AG08396 (cell line): ENCODE data around the gene GCG.

ENCODE experiments used
- DNase-seq: peaks from one replicate; pipeline ENCODE4 v3.0.0; 2012; ENCODE audit warnings: low spot score, mixed read lengths

The GCG gene

DNA sequence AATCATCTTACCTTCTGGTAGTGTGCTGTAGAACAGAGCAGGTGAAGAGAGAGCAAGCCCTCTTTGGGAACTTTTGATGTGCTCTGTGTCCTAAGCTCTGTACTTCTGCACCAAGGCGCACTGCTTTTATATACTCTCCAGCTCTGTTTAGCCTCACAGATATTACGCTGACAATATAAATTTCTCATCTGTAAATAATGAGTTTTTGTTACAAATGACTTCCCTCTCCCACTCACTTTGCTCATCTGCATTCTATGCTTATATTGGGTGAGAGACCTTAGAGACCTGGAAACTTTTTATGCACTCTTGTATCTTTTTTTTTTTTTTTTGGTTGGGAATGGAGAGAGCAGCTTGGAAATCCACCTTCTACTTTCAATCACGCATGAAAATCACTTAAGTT, at the start of gene GCG:
Gene GCG, minus strand, starts transcription at position 101 of the 400 bp plus-strand sequence. CDS start 3,069 bp downstream, outside the sequence.
- no peak for DNase-seq

DNA sequence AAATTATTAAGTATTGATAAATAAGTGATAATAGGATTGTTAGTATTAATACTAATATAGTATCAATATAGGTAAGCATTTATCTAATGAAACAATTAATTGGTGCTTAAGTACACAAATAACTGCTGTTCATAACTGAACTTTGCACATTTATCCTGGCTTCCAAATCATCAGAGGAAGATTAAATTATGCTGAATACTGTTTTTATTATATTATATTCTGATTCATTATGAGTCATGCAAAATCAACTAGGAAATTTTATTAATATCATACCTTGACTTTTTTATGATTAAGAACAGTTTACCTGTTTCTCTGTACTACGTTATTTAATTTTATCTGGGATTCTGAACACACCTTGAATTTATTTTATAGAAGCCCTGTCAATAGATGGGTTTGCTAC, 48.6 kb upstream of the GCG start:
- DNase-seq: no peak

GRCh38 chr2:162199913-162200312, 47.9 kb upstream of the GCG start:
- DNase-seq: no peak

DNA sequence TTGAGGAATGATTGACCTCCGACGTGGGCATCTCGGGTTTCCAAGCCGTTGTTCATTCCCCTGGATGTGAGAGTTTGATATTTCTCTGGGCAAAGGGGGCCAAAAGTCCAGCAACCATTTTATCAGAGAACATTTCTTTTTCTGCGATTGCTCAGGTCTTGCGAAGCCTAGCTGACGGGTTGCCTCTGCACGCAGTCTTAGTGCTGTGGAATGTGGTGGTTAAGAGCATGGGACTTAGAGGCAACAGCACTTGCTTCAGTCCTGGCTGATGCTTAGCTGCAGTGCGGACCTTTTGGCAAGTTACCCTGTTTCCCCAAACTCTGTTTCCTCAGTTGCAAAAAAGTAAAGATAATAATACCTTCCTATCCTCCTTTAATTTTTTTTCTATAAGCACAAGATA, 46.2 kb upstream of the GCG start:
- DNase-seq: no peak

DNA sequence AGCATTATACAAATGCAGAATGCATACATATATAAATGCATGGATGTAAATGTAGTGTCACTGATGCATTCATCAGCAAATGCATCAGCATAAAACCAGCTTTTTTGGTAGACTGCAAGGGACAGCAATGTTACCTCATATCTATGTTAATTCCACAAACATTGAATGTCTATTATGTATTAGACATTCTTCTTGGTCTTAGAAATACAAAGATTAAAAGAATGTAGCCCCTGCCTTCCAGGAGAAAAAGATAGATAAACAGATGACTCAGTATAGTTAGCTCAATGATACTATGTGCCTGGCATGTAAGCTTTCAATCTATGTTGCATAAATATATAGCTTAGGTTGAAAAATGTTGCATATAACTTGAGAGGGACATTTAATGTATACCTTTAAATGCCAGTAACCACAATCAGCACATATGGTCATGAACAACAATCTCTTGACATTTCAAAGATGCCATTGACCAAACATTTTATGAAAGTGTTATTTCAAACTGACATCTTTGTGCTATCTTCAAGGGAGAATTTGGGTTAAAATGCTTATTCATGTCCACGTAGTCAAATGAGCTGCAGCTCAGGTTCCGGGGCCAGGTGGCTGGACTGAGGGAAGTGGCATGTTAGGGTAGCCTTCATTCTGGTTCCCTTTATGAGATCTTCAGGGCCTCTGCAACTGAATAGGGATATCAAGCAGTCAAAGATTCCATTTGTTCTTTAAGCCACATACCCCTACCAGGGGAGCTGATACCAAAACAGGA, 45.2 kb upstream of the GCG start:
- peak; percentile 28 for DNase-seq

DNA sequence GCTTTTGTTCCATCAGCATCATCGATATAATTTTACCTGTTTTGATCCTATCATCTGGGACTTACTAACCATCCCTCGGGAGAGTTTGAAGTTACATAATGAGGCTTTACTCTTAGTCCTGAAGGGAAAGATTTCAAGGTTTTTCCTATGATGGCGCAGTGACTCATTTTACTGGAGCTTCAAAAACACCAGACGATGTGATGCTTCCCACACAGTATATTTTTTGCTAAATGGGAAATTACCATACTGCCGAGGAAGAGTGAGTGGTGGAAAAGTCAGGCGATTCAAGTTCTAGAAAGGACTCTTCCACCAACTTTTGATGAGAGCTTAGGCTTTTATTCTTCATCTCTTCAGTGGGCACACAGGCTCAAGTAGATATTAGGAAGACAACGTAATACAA, 44.6 kb upstream of the GCG start:
- DNase-seq: no peak

- no peak for DNase-seq
Measured at GRCh38 chr2:162188451-162188850, 36.4 kb upstream of the GCG start.

DNA sequence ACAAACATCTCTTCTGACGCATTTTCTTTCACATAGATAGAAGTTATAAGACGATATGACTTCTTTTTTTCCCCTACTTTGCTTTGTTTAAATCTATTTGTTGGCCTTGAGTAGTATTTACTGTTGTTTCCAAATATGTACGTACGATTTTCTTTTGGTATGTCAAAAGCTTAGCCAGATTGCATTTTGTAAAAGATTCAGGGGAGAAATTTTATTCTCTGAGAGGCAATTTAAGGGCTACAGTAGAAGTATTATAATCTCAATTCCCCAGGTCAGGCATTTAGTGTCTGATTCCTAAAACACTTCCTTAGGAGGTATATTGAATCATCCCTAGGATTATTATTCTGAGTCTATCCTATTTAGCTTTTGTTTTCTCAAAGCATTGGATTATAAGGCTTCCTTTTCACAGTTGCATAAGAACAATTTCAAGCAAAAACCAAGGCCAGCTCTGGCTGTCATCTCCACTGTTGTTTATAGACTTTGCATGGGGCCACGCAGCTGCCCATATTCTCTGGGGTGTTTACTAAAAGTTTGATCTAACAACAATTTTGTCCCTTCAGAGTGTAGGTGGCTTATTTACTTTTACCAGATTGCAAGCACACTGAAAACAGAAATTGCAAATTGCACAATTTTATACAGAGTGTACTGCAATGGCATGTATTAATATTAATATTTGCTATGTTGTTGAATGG, 33.6 kb upstream of the GCG start:
- no peak for DNase-seq

DNA sequence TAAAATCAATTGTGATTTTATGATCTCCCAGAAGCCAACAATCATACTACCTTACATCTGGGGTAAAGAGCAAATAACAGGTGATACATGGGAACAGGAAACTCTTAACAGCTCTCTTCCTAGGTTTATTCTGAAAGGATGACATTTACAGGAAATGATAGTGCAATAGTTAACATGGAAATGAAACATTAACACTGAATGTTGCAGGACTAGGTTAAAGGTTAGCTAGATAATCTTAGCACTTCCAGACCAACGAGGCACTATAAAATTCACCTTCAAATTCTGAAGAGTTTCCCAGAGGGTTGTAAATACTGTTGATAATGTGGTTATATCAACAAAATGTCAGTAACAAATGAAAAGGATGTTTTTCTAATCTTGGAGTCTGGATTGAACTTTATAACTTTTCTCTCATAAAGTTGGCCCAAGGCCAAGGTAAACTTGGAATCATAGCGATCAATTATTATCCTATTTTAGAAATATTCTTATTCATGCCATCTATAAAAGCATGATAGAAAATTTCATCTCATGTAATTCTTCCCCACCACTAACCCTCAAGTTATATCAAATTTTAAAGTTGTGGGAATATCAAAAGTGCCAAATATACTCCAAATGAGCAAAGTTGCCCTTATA, 32.9 kb upstream of the GCG start:
- DNase-seq: no peak

GRCh38 chr2:162184359-162184758, 32.3 kb upstream of the GCG start:
- no peak for DNase-seq

DNA sequence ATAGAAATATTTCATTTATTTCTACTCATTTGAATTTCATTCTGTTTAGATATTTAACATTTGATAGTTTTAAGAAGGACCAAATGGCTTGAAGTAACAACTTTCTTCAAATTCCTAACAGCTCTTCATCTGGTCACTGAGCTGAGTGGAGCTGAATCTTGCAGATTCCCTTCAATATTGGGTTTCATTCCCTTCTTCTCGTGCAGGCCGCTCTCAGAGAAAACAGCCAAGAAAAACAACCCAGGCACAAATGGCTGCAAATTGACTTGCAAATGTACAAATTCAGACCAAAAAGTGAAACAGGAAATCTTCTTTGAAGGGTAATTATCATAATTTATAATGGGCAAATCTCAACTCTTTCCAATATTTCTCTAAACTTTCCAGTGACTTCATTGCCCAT, 30.3 kb upstream of the GCG start:
- no peak for DNase-seq

GRCh38 chr2:162177301-162177700, 25.3 kb upstream of the GCG start:
- DNase-seq: no peak

DNA sequence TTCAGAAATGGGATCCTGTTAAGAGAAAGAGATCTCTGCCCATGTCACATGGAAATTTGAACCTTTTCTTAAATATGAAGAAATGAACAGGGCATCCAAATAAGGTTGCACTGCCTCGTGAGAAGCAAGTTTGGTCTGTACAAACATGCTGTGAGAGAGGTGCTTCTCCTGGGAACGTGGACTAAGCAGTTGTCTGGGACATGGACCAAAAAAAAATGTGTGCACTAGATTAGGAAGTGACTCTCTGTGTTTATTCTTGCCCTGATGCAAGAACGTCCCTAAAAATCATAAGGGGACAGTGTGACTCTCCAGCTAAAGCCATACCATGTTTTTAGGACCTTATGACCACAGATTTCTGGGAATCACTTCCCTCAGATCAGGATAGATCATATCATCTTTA, 23.7 kb upstream of the GCG start:
- DNase-seq: no peak

DNA sequence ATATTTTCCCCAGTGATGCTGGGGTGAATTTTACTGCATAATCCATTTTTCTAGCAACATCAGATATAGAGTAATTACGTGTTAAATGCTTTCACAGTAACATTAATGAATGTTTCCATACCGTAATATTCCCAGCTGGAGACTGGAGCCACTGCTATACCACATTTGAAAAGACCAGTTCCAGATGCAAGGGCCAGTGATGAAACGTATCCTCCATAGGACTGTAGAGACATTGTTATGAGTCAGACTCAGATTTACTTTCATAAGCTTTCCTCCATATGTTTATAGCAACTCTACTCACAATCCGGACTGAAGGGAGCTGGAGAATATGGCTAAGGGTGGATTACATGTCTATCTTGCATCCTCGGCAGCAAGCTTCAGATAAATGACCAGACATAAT, 22.7 kb upstream of the GCG start:
- no peak for DNase-seq

DNA sequence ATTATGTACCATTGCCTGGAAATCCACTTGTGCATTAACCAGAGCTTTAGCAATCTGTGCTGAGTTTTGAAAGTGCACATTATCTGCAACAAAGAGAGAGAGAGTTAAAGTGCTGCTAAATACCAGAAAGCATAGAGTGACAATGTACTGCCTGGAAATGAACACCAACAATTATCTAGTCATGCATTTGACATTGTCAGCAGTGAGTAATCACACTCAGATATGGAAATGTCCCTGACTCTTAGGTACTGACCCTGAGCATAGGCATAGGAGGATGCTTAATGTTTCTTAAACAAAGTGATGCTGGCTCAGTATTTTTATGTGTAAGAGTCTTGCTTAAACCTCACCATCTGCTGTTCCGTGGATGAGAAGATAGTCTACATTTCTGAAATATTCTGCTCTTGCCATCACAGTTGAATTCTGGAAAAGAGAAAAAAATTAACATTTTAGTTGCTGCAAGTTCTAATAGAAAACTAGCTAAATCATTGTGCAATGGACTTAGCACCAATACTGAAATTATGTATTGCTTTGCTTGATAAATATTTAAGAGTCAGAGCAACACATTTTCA, 20.8 kb upstream of the GCG start:
- no peak for DNase-seq

DNA sequence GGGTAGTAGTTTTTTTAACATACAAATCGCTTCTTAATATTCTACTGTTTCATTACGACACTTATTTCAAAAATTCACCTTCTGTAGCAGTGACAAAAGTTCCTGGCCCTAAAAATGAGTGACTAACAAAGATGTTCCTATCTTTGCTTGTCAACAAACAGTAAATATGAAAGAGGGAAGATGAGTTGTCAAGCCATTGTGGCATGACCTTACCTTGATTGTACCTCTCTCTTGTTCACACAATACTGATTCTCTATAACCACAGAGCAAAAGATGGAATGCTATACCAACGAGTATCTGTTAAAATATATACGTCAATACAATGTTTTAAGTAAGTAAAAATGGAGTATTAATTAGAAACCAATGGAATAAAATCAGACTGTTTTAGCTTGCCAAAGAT, 14.7 kb upstream of the GCG start:
- DNase-seq: no peak

GRCh38 chr2:162166174-162166573, 14.1 kb upstream of the GCG start:
- no peak for DNase-seq

- DNase-seq: peak; percentile 19
Measured at GRCh38 chr2:162164802-162165201, 12.8 kb upstream of the GCG start.

DNA sequence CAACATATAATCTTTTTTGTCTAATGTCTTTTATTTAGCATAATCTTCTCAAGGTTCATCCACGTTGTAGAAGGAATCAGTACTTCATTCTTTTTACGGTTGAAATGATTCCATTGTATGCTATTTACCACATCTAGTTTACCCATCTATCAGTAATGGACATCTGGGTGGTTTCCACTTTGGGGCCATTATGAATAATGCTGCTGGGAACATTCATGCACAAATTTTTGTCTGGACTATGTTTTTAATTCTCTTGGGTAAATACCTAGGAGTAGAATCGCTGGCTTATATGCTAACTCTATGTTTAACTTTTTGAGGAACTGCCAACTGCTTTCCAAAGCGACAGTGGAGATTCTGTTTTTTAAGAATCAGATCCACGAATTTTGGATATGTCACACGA, 7.4 kb upstream of the GCG start:
- no peak for DNase-seq

- DNase-seq: no peak
Measured at GRCh38 chr2:162156149-162156548, 4.1 kb upstream of the GCG start.

DNA sequence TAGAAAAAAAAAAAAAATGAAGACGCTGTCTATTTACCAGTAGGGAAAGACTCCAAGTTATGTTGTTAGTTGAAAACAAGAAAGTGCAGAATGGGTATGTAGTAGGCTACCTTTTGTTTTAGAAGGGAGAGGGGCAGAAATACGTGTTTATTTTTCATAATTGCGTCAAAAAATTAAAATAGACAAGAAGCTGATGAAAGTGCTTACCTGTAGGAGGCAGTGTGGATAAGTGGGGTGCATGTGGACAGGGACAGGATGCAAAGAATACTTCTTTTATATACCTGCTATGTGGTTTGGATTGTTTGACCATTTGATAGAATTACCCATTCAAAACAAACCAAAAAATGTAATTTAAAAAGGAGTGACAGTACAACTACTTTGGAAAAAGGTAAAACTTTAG, 3.0 kb upstream of the GCG start:
- no peak for DNase-seq

DNA sequence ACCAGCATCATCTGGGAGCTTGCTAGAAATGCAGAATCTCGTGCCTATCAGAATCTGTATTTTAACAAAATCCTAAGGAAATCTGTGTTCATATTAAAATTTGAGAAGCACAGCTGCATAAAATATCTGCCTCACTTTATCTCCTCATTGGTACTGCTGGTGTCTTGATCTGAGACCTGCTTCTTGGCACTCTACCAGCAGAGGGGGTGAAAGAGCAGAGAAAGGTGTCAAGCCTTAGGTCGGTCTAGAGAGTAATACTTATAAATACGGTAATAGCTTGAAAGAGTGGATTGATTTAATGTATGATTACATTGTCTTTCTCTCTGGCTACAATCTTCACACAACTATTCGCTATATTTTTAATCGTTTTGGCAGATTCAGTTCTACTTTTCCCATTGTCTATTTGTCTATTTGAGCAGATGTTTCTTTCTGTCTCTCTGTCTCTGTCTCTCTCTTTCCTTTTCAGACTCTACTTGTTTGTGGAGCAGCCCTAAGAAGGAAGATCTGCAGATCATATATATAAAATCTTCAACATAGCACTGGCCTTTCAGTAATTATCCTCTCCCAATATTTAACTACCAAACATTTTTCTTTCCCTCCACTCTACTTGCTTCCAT, 1.7 kb upstream of the GCG start:
- peak; percentile 26 for DNase-seq

DNA sequence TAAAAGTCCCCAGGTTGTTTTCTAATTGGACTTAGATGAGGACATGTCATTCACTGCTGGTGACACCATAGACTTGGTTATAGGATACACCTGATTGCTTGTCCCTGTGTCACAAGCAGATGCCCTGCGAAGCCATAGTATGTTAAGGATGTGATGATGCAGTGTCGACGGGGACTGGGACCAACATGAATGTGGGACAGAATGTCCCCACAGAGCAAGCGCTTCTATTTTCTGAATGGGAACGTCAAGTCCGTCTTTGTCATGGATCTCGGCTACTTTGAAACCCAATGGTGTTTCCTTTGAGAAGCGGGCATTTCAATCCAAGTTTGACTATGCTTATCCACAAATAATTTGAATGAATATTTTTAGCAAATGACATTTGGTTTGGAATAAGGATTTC, 2.1 kb downstream of the GCG start:
- DNase-seq: no peak
